Activated CD4-positive, alpha-beta T cell treated with anti-CD3 and anti-CD28 coated beads, Interleukin-2, amount 50 U/mL, for 1 hour (primary cell): Measurements from ENCODE around the gene CLDN1.

Experiments
- DNase-seq: peaks from one replicate; pipeline ENCODE4 v3.0.0-alpha.2; 2020

The CLDN1 gene, protein sequence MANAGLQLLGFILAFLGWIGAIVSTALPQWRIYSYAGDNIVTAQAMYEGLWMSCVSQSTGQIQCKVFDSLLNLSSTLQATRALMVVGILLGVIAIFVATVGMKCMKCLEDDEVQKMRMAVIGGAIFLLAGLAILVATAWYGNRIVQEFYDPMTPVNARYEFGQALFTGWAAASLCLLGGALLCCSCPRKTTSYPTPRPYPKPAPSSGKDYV

GRCh38 chr3:190321789-190322603 is at the start of gene CLDN1:
Gene CLDN1, minus strand, starts transcription at chr3:190322446. Its CDS starts 240 bp downstream, at chr3:190322206.
- DNase-seq, result peak; percentile 68

DNA sequence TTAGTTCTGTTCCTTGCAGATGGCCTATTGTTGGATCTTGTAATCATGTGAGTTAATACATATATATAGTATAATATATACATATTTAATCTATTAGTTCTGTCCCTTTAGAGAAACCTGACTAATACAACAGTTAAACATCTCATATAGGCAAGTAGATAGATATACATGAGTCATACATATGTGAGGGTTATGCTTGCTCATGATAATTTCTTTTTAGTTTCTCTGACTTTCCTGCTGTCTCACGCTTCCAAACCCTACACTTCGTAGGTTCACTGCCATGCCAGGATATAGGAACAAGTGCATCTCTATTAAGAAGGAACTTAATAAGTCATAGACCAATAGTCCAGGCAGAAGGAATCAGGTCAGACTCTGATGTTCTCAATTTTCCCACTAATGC is 48.9 kb upstream of the CLDN1 start:
- no peak for DNase-seq

GRCh38 chr3:190370369-190370768 is 48.1 kb upstream of the CLDN1 start:
- no peak for DNase-seq

GRCh38 chr3:190369668-190370295 is 47.5 kb upstream of the CLDN1 start:
- no peak for DNase-seq

DNA sequence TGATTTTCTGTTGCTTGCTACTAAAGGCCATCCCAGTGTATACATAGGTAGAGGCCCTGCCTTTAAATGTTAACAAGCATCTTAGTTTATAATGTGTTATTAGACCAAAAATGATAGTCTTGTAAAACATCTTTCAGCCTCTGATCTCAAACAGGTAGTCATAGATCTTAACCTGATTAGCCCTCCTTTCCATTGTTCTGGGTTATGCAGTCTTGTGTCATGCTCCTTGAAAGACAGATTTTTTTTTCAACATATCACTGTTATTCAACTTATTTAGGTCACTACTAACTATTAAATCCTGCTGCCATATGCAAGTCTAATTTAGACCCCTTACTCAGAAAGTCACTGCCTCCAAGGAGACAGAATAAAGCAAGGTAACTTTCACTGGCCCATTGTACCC is 46.6 kb upstream of the CLDN1 start:
- DNase-seq, result no peak

- no peak for DNase-seq
Observed at GRCh38 chr3:190366133-190366532, 43.9 kb upstream of the CLDN1 start.

- DNase-seq, result no peak
Observed at GRCh38 chr3:190362258-190362657, 40.0 kb upstream of the CLDN1 start.

DNA sequence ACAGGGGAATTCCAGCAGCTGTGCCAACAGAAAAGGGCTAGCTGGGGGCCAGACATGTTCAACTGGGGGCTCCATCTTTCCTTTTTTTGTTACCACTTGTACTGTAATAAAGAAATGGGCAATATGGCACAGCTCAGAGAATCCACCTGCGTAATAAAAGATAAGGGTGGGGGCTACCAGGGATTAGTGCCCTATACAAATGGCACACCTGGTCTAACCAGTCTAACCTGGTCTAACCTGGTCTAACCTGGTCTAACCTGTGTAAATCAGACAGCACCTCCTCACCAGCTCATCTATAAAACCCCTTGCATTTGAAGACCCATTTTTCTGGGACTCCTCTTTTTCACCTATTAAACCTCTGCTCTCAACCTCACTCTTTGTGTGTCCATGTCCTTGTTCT is 39.5 kb upstream of the CLDN1 start:
- no peak for DNase-seq

DNA sequence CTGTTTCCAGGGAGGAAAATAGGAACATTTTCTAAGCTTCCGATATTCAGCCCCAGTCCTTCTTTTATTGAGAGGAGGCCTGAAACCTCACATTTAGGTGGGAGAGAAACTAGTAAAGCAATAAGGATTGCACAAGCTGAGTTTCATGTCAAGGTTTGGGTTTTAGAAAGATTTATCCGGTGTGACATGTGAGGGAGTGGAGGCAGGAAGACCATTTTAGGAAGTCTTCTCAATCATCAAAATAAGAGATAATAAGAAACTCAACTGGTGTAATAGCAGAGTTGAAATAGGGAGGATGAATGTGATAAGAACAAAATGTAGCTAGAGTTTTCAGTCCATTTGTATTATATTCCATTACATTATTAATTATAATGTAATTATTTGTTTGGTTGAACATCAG is 38.0 kb upstream of the CLDN1 start:
- no peak for DNase-seq

DNA sequence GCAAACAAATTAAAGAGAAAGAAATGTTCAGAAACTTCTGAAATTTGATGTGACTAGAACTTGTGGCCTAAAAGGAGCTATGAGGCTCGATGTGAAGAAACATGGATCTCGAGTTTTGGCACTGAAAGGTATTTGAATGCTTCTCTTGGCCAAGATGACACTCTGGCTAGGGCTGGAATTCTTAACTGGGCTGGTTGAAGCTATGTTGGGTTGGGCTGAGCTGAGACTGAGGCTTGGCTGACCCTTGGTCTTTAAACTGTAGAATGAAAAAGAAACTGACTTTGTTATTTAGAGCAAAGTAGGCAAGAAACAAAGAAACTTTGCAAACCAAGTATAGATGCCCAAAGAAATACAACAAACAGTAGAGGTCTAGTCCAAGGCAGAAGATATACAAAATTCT is 37.6 kb upstream of the CLDN1 start:
- DNase-seq, result no peak

GRCh38 chr3:190357468-190357867 is 35.2 kb upstream of the CLDN1 start:
- DNase-seq, result no peak

DNA sequence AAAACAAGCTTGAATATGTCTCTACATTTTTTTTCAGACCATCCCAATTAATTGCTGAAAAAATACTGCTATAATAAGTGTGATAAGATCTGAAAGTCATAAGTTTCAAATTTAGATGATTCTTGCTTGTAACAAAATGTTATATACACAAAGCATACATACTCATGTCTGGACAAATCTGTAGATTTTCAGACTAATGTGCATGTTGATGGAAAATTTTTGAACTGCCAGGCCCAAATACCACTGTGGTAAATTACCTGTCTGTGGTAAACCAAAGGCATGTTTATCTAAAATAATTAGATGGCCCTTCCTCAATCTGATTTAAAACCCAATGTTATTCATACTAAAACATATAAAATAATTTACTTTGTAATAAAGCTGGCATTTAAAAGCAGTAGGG is 34.0 kb upstream of the CLDN1 start:
- DNase-seq, result no peak

- no peak for DNase-seq
Observed at GRCh38 chr3:190352861-190353457, 30.7 kb upstream of the CLDN1 start.

DNA sequence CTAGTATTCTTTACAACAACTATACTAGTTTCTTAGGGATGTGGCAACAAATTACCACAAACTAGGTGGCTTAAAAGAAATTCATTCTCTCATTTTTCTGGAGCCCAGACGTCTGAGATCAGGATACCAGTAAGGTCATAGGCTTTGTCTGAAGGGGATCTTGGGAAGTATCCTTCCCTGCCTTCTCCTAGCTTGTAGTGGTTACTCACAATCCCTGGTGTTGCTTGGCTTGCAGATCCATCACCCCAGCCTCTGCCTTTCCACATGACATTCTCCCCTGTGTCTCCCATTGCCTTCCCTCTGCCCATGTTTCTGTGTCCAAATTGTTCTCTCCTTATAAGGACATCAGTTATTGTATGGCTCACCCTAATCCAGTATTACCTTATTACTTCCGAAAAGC is 24.3 kb upstream of the CLDN1 start:
- DNase-seq, result no peak

DNA sequence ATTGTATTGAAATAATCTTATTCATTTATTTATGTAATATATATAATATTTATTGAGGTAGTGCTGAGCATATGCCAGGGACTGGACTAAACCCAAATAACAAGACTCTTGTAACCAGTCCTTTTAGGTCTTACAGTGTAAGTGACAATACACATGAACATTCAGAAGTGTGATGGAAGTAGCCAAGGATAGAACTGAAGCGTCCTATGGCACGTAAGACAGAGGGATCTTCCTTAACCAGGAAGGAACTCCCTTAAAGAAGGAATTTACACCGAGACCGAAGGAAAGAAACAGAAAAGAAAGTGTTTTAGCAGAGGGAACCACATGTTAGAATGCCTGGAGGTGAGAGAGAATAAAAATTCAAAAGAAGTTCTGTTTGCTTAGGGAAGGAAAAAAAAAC is 23.6 kb upstream of the CLDN1 start:
- no peak for DNase-seq

DNA sequence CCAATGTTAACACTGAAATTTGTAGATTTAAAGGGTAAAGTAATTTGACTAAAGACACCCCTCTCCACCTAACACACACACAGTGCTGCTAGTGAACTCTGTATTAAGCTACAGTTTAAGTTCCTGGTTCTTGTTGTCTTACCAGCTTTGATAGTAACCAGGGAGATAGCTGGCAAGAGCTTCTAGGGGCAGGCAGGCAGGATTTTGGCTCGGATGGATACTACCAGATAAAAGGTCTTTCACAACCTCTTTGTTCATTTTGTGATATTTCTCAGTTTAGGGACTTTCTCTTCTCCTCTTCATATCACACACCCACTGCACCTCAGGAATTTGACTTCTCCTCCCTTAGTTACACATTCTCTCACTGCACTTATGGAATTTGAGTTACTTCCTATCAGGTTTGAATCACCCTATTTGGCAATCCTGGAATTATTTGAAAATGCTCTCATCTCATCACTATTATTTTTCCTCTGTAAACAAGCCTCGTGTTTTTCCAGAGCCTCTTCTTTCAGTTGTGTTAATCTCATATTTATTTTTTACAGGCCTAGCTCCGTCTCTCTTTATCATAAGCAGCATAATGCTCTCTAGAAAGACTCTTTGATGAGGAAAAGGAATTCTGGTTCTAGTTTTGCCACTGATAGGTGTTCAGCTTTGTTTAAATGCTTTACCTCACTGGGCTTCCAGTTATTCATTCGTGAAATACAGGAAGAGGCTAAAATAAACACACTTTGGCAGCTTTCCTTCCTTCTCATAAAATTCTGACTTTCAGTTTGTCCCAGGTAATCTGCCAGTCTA is 23.0 kb upstream of the CLDN1 start:
- DNase-seq, result no peak

DNA sequence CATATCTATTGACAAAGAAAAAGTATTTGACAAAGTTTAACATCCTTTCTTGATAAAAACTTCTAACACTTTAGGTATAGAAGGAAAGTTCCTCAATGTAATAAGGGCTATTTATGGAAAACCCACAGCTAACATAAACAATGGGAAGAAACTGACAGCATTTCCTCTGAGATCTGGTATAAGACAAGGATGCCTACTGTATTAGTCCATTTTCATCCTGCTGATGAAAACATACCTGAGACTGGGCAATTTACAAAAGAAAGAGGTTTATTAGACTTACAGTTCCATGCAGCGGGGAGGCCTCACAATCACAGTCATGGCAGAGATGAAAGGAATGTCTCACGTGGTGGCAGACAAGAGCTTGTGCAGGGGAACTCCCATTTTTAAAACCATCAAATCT is 17.8 kb upstream of the CLDN1 start:
- no peak for DNase-seq

GRCh38 chr3:190339130-190339529 is 16.9 kb upstream of the CLDN1 start:
- no peak for DNase-seq

DNA sequence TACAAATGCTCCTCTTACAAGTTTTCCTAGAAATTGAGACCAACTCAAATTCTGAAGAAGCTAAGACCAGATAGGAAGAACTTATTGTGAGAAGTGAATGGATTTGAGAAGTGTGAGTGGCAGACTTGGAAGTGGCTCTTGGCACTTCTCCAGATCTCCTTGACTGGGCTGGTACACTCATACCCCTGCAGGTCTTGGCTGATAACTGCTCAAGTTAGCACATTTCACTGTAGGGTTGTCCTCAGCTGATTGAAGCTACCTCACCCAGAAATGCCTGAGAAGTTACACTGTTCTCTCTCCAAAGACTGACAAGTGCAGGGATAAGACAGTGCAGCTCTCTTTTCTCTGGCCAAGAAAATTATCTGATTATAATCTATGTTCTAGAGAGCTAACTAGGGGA is 16.5 kb upstream of the CLDN1 start:
- DNase-seq, result no peak

GRCh38 chr3:190337301-190337700 is 15.1 kb upstream of the CLDN1 start:
- DNase-seq, result no peak

- DNase-seq, result no peak
Observed at GRCh38 chr3:190336516-190337189, 14.4 kb upstream of the CLDN1 start.

DNA sequence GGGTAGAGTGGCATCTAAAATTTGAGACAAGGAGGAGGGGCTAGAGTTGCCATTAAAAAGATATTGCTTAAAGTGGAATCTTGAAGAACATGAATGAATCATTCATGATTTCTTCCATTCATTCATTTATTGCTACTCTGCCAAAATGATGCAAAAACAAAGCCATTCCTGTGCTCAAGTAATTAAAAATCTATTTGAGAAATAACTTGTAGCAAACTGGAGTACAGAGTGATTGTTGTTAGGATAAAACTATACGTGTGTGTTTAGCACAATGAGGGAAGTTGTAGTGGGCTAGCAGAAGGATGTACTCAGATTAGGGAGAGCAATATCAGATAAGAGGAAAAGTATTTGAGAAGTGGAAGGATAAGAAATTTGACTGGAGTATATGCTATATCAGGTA is 11.7 kb upstream of the CLDN1 start:
- DNase-seq, result no peak
